ENCODE data around the gene DCLK1.

- TF ChIP-seq, protein P1, sequence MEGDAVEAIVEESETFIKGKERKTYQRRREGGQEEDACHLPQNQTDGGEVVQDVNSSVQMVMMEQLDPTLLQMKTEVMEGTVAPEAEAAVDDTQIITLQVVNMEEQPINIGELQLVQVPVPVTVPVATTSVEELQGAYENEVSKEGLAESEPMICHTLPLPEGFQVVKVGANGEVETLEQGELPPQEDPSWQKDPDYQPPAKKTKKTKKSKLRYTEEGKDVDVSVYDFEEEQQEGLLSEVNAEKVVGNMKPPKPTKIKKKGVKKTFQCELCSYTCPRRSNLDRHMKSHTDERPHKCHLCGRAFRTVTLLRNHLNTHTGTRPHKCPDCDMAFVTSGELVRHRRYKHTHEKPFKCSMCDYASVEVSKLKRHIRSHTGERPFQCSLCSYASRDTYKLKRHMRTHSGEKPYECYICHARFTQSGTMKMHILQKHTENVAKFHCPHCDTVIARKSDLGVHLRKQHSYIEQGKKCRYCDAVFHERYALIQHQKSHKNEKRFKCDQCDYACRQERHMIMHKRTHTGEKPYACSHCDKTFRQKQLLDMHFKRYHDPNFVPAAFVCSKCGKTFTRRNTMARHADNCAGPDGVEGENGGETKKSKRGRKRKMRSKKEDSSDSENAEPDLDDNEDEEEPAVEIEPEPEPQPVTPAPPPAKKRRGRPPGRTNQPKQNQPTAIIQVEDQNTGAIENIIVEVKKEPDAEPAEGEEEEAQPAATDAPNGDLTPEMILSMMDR (IDR thresholded peaks at IDR 0.05): no peak
- no peak for TF ChIP-seq POLR2A (IDR thresholded peaks at IDR 0.05)
These were observed 205.5 kb downstream of the DCLK1 start for GRCh38 chr13:35925669-35926068.

All from uterus (tissue), 2 donors.